ENCODE results near the gene NFATC2. TPM values are rescaled to one million over a fixed set of nuclear protein-coding genes. Genes with fewer than 3 reads are reported as not detected.
"Not testable (repeated sequence)": the region's sequence is repeated elsewhere in the genome, so short reads cannot be mapped to it uniquely, and the experiment has no call there.

Gene NFATC2
- polyA plus RNA-seq, 3 donors: 1.4 to 2.1 (median 1.8) TPM

GRCh38 chr20:51541189-51542032, 1.1 kb downstream of the NFATC2 start:
- DNase-seq (ENCODE audit: low read depth in 3 of 3, low spot score in 2 of 3): peak in 1 of 3 donors; percentile 48

- no peak for DNase-seq (ENCODE audit: low read depth in 3 of 3, low spot score in 2 of 3)
Observed at GRCh38 chr20:51540580-51540979, 1.9 kb downstream of the NFATC2 start.

GRCh38 chr20:51540074-51540473, 2.4 kb downstream of the NFATC2 start:
- not testable (repeated sequence) for DNase-seq (ENCODE audit: low read depth in 3 of 3, low spot score in 2 of 3)

GRCh38 chr20:51536116-51537069, 6.1 kb downstream of the NFATC2 start:
- no peak for DNase-seq (ENCODE audit: low read depth in 3 of 3, low spot score in 2 of 3)

- DNase-seq (ENCODE audit: low read depth in 3 of 3, low spot score in 2 of 3): no peak
Observed at GRCh38 chr20:51535674-51536073, 6.8 kb downstream of the NFATC2 start.

GRCh38 chr20:51535075-51535386, 7.5 kb downstream of the NFATC2 start:
- no peak for DNase-seq (ENCODE audit: low read depth in 3 of 3, low spot score in 2 of 3)

GRCh38 chr20:51533291-51534172, 9.0 kb downstream of the NFATC2 start:
- no peak for DNase-seq (ENCODE audit: low read depth in 3 of 3, low spot score in 2 of 3)

- DNase-seq (ENCODE audit: low read depth in 3 of 3, low spot score in 2 of 3): no peak
Observed at GRCh38 chr20:51532577-51533191, 9.8 kb downstream of the NFATC2 start.

- DNase-seq (ENCODE audit: low read depth in 3 of 3, low spot score in 2 of 3): no peak
Observed at GRCh38 chr20:51531712-51532456, 10.6 kb downstream of the NFATC2 start.

GRCh38 chr20:51531141-51531710, 11.3 kb downstream of the NFATC2 start:
- no peak for DNase-seq (ENCODE audit: low read depth in 3 of 3, low spot score in 2 of 3)

GRCh38 chr20:51529758-51530157, 12.8 kb downstream of the NFATC2 start:
- DNase-seq (ENCODE audit: low read depth in 3 of 3, low spot score in 2 of 3): no peak

- DNase-seq (ENCODE audit: low read depth in 3 of 3, low spot score in 2 of 3): no peak
Observed at GRCh38 chr20:51529081-51529681, 13.3 kb downstream of the NFATC2 start.

GRCh38 chr20:51528263-51529027, 14.1 kb downstream of the NFATC2 start:
- no peak for DNase-seq (ENCODE audit: low read depth in 3 of 3, low spot score in 2 of 3)

GRCh38 chr20:51526754-51527153, 15.8 kb downstream of the NFATC2 start:
- no peak for DNase-seq (ENCODE audit: low read depth in 3 of 3, low spot score in 2 of 3)

GRCh38 chr20:51526106-51526470, 16.4 kb downstream of the NFATC2 start:
- DNase-seq (ENCODE audit: low read depth in 3 of 3, low spot score in 2 of 3): no peak

GRCh38 chr20:51525241-51526105, 17.0 kb downstream of the NFATC2 start:
- no peak for DNase-seq (ENCODE audit: low read depth in 3 of 3, low spot score in 2 of 3)

Data from right renal cortex interstitium (tissue), 3 donors.